NB4 (cell line): Measurements from ENCODE around the gene SCLY.

ENCODE experiments used
- CTCF ChIP-seq: IDR thresholded peaks from one replicate; pipeline ENCODE4 v1.5.1; 2012; ENCODE audit warnings: low read depth, low read length
- MAX ChIP-seq: IDR thresholded peaks from 2 replicates; pipeline ENCODE4 v1.6.1; 2011; ENCODE audit warnings: low read depth, low read length
- MYC ChIP-seq: IDR thresholded peaks from 2 replicates; pipeline ENCODE4 v1.6.1; 2011; ENCODE audit warnings: low read depth, low read length
- POLR2A ChIP-seq: IDR thresholded peaks from 2 replicates; pipeline ENCODE4 v1.6.1; 2011; ENCODE audit warnings: mild to moderate bottlenecking; ENCODE audit not compliant: insufficient read length; ENCODE audit errors: extremely low read depth

- TF ChIP-seq CTCF (peak; percentile 5), POLR2A (no peak), MYC (no peak), MAX (no peak)
These were observed 78.6 kb downstream of the SCLY start for GRCh38 chr2:238139196-238140039.
